T-helper 2 cell treated with Interferon-gamma antibody and Interleukin-4, amounts not matched to agents 5 μg/mL and 100 μg/mL, for 36 hours (primary cell): Measurements from ENCODE around the gene KCTD19.

Experiments used
- DNase-seq: peaks from one replicate; pipeline ENCODE4 v3.0.0; 2021; ENCODE audit warnings: low spot score
- H3K27ac Mint-ChIP-seq: one replicate; pipeline ENCODE4 v1.8.0; 2021; ENCODE audit warnings: mild to moderate bottlenecking, mixed read lengths
- H3K27me3 Mint-ChIP-seq: one replicate; pipeline ENCODE4 v1.8.0; 2021; ENCODE audit warnings: low read depth, mixed read lengths
- H3K36me3 Mint-ChIP-seq: one replicate; pipeline ENCODE4 v1.8.0; 2021; ENCODE audit warnings: low read depth, mixed read lengths
- H3K4me1 Mint-ChIP-seq: one replicate; pipeline ENCODE4 v1.8.0; 2021; ENCODE audit warnings: low read depth, mixed read lengths
- H3K4me3 Mint-ChIP-seq: one replicate; pipeline ENCODE4 v1.8.0; 2022; ENCODE audit warnings: mild to moderate bottlenecking, moderate library complexity, mixed read lengths
- H3K9me3 Mint-ChIP-seq: one replicate; pipeline ENCODE4 v1.8.0; 2021; ENCODE audit warnings: mixed read lengths

Gene KCTD19

DNA sequence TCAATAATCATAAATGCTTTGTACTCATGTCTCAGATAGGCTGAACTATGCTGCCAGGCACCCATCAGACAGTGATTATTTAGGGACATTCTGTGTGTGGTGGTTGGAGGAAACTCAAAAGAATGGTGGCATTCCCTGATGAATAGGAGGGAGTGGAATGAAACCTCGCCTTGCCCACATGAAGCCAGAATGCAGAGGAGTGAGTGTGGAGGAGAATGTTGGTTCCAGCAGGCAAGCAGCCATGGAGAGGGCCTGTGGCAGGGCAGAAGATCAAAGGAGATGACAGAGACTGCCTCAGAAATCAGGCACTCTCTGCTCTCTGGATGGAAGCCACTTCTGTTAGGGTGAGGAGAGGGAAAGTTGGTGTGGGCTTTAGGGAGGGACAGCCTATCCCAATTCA, 22.5 kb downstream of the KCTD19 start:
- Mint-ChIP-seq H3K4me1 (no peaks in the 10 kb centered on the region), H3K27ac (no peak overlapping the region), H3K27me3 (no peaks in the 10 kb centered on the region), H3K9me3 (no peaks in the 10 kb centered on the region), H3K4me3 (no peak overlapping the region), H3K36me3 (no peaks in the 10 kb centered on the region)
- DNase-seq: no peak

GRCh38 chr16:67302970-67303369, 23.6 kb downstream of the KCTD19 start:
- Mint-ChIP-seq H3K9me3 (no peaks in the 10 kb centered on the region), H3K36me3 (no peaks in the 10 kb centered on the region), H3K27me3 (no peaks in the 10 kb centered on the region), H3K27ac (no peak overlapping the region), H3K4me1 (no peaks in the 10 kb centered on the region), H3K4me3 (no peak overlapping the region)
- DNase-seq: no peak

DNA sequence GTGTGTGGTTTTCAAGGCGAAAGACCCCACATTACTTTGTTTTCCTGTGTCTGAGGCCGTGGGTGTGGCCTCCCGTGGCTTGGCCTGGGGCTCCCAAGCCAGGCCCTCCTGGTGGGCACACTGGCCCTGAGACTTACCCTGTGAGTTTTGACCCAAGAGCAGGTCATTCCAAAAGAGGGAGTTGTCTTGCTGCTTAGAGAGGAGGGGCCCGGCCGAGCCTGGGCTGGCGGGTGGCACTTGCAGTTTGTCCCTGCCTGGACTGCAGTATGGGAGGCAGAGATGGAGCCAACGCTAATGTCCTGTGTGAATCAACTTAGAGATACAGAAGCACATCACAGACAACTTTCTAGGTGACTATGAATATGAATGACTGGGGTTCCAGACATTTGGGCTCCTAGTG, 24.5 kb downstream of the KCTD19 start:
- no peak overlapping the region for H3K27ac Mint-ChIP-seq
- H3K4me1 Mint-ChIP-seq: no peaks in the 10 kb centered on the region
- no peaks in the 10 kb centered on the region for H3K9me3 Mint-ChIP-seq
- H3K36me3 Mint-ChIP-seq: no peaks in the 10 kb centered on the region
- H3K27me3 Mint-ChIP-seq: no peaks in the 10 kb centered on the region
- DNase-seq: no peak
- no peak overlapping the region for H3K4me3 Mint-ChIP-seq

DNA sequence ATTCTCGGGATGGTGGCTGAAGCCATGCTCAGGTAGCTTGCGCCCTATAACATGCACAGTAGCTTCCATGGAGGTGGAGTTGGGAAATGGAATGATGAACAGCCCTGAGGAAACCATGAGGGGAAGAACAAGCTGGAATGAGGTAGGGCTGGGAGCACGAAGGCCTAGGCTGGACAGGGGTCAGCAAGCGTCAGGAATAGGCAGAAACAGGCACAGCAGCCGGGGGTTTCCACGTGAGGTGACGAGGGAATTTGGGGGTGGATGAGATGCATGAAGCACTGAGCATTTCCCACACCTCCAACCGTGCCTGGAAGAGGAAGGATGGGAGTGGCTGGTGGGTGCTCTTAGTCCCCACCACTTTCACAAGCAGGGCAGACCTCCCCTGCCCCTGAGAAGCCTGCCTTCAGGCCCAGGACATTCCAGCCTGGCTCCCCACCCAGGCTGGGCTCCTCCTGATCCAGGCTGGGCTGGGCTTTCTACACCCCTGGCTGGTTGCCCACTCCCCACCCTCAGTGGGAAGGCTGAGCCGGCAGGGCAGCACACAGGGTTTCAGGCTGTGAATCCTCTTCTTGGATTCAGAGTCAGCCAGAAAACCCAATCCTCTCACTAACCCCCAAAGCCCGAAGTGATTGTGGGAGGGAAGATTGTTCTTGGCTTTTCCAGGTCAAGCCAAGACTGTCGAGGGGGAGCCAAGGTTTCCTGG, 25.3 kb downstream of the KCTD19 start:
- Mint-ChIP-seq H3K27me3 (no peaks in the 10 kb centered on the region), H3K9me3 (no peaks in the 10 kb centered on the region), H3K4me3 (no peak overlapping the region), H3K36me3 (no peaks in the 10 kb centered on the region), H3K27ac (no peak overlapping the region), H3K4me1 (no peaks in the 10 kb centered on the region)
- no peak for DNase-seq

- Mint-ChIP-seq H3K4me1 (no peaks in the 10 kb centered on the region), H3K27ac (no peak overlapping the region), H3K4me3 (no peak overlapping the region), H3K36me3 (no peaks in the 10 kb centered on the region), H3K27me3 (no peaks in the 10 kb centered on the region), H3K9me3 (no peaks in the 10 kb centered on the region)
- no peak for DNase-seq
Observed at GRCh38 chr16:67299269-67299668, 27.3 kb downstream of the KCTD19 start.

GRCh38 chr16:67298277-67298676, 28.3 kb downstream of the KCTD19 start:
- no peaks in the 10 kb centered on the region for H3K9me3 Mint-ChIP-seq
- no peak for DNase-seq
- no peak overlapping the region for H3K4me3 Mint-ChIP-seq
- H3K36me3 Mint-ChIP-seq: no peaks in the 10 kb centered on the region
- no peaks in the 10 kb centered on the region for H3K27me3 Mint-ChIP-seq
- H3K27ac Mint-ChIP-seq: no peak overlapping the region
- H3K4me1 Mint-ChIP-seq: no peaks in the 10 kb centered on the region

- H3K27me3 Mint-ChIP-seq: no peaks in the 10 kb centered on the region
- DNase-seq: no peak
- H3K27ac Mint-ChIP-seq: no peak overlapping the region
- H3K4me1 Mint-ChIP-seq: no peaks in the 10 kb centered on the region
- H3K36me3 Mint-ChIP-seq: no peaks in the 10 kb centered on the region
- H3K9me3 Mint-ChIP-seq: no peaks in the 10 kb centered on the region
- no peak overlapping the region for H3K4me3 Mint-ChIP-seq
Observed at GRCh38 chr16:67296420-67296819, 30.1 kb downstream of the KCTD19 start.

DNA sequence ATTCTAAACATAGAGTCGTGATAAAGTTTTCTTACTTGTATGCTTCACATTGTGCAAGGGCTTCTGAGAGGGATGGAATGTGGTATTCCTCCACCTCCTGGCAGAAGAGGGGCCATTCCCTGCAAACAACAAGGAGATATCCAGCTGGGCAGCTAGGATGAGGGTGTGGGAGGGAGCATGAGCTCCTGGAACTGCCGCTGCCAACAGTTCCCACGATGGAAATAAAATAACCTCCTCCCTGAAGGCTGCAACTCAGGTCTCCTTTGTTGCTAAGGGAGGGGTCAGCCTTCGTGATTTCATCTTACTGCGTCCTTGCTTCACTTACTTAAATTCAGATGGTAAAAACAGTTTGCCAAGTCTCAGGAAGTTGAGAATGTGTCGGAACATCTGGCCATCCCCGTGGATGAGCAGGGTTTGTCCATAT, 31.6 kb downstream of the KCTD19 start:
- no peak for DNase-seq
- Mint-ChIP-seq H3K4me1 (no peaks in the 10 kb centered on the region), H3K27ac (no peak overlapping the region), H3K27me3 (no peaks in the 10 kb centered on the region), H3K4me3 (no peak overlapping the region), H3K36me3 (no peaks in the 10 kb centered on the region), H3K9me3 (no peaks in the 10 kb centered on the region)

GRCh38 chr16:67294171-67294757, 32.3 kb downstream of the KCTD19 start:
- Mint-ChIP-seq H3K9me3 (no peaks in the 10 kb centered on the region), H3K4me3 (no peak overlapping the region), H3K27me3 (no peaks in the 10 kb centered on the region), H3K27ac (no peak overlapping the region), H3K4me1 (peaks cover 5% of the 10 kb centered on the region), H3K36me3 (no peaks in the 10 kb centered on the region)
- DNase-seq: no peak

DNA sequence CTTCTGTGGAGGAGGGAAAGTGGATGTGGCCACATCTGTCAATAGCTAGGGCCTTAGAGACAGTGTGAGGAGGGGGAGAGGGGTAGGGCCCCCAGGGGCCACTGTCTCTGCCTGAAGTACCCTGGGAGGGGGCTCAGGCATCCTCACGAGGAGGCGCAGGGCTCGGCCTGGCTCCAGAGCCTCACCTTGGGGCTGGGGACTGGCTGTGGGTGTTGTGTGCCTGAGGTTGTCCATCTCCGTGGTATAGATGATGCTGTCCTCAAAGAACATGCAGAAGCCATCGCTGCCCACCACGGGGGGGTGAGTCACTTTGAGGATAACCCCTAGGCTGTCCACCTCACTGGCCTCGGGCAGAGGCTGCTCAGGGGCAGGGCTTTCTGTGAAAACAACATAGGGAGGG, 35.1 kb downstream of the KCTD19 start:
- Mint-ChIP-seq H3K27ac (no peak overlapping the region), H3K9me3 (no peaks in the 10 kb centered on the region), H3K4me3 (no peak overlapping the region), H3K4me1 (peaks cover 5% of the 10 kb centered on the region), H3K36me3 (no peaks in the 10 kb centered on the region), H3K27me3 (no peaks in the 10 kb centered on the region)
- DNase-seq: no peak

DNA sequence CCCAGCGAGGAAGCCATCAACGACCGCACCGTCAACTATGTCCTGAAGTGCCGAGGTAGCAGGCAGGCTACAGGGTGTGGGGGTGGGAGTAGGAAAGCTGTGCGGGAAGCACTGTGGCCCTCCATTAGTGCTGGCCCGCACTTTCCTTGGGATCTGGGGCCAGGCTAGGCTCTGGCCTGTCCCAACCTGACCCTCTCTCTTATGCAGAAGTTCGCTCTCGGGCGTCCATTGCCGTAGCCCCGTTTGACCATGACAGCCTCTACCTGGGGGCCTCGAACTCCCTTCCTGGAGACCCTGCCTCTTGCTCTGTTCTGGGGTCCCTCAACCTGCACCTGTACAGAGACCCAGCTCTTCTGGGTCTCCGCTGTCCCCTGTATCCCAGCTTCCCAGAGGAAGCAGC, 38.6 kb downstream of the KCTD19 start:
- no peaks in the 10 kb centered on the region for H3K27me3 Mint-ChIP-seq
- H3K9me3 Mint-ChIP-seq: no peaks in the 10 kb centered on the region
- no peak overlapping the region for H3K4me3 Mint-ChIP-seq
- no peak for DNase-seq
- no peaks in the 10 kb centered on the region for H3K36me3 Mint-ChIP-seq
- no peak overlapping the region for H3K27ac Mint-ChIP-seq
- peaks cover 5% of the 10 kb centered on the region for H3K4me1 Mint-ChIP-seq

- DNase-seq: no peak
- H3K4me3 Mint-ChIP-seq: no peak overlapping the region
- H3K27ac Mint-ChIP-seq: no peak overlapping the region
- no peaks in the 10 kb centered on the region for H3K36me3 Mint-ChIP-seq
- H3K4me1 Mint-ChIP-seq: peaks cover 5% of the 10 kb centered on the region
- no peaks in the 10 kb centered on the region for H3K9me3 Mint-ChIP-seq
- no peaks in the 10 kb centered on the region for H3K27me3 Mint-ChIP-seq
Observed at GRCh38 chr16:67286441-67287235, 39.9 kb downstream of the KCTD19 start.

- Mint-ChIP-seq H3K27me3 (no peaks in the 10 kb centered on the region), H3K36me3 (no peaks in the 10 kb centered on the region), H3K27ac (no peak overlapping the region), H3K4me1 (peaks cover 8% of the 10 kb centered on the region), H3K9me3 (no peaks in the 10 kb centered on the region), H3K4me3 (no peak overlapping the region)
- DNase-seq: no peak
Observed at GRCh38 chr16:67284699-67285646, 41.6 kb downstream of the KCTD19 start.
